Neural progenitor cell (in vitro differentiated cells): ENCODE measurements around the gene AK8. TPM values are rescaled to one million over a fixed set of nuclear protein-coding genes. Genes with fewer than 3 reads are reported as not detected.
A peak's percentile ranks its signal among the peaks of the same experiment; 100 is the strongest.

Experiments used
- DNase-seq: peaks from one replicate; pipeline ENCODE4 v3.0.0-alpha.2; 2016; ENCODE audit warnings: low spot score
- H2AFZ ChIP-seq: fragments of 200-600 bp; sonication (generic); replicated peaks from 2 replicates; pipeline ENCODE4 v1.6.1; 2016; ENCODE audit warnings: antibody characterized with exemption
- H3F3A ChIP-seq: fragments of 200-600 bp; sonication (generic); 2 replicates; pipeline ENCODE4 v1.6.1; 2016; ENCODE audit warnings: antibody characterized with exemption, low read depth
- H3K27ac ChIP-seq: fragments of 200-600 bp; sonication (generic); 2 replicates; pipeline ENCODE4 v1.5.1; 2016; ENCODE audit warnings: mild to moderate bottlenecking
- H3K27me3 ChIP-seq: fragments of 200-600 bp; sonication (generic); 2 replicates; pipeline ENCODE4 v1.6.1; 2016; ENCODE audit warnings: mild to moderate bottlenecking, moderate library complexity
- H3K36me3 ChIP-seq: fragments of 200-600 bp; sonication (generic); 2 replicates; pipeline ENCODE4 v1.5.1; 2016
- H3K4me1 ChIP-seq: fragments of 200-600 bp; sonication (generic); 2 replicates; pipeline ENCODE4 v1.6.1; 2016; ENCODE audit warnings: mixed run types
- H3K4me2 ChIP-seq: fragments of 200-600 bp; sonication (generic); 2 replicates; pipeline ENCODE4 v1.6.1; 2016
- H3K4me3 ChIP-seq: fragments of 200-600 bp; sonication (generic); 2 replicates; pipeline ENCODE4 v1.5.1; 2016
- H3K79me2 ChIP-seq: fragments of 200-600 bp; sonication (generic); 2 replicates; pipeline ENCODE4 v1.6.1; 2016; ENCODE audit warnings: low read depth
- H3K9ac ChIP-seq: fragments of 200-600 bp; sonication (generic); 2 replicates; pipeline ENCODE4 v1.6.1; 2016
- H3K9me3 ChIP-seq: fragments of 200-600 bp; sonication (generic); 2 replicates; pipeline ENCODE4 v1.5.1; 2016; ENCODE audit warnings: low read depth
- H4K20me1 ChIP-seq: fragments of 200-600 bp; sonication (generic); 2 replicates; pipeline ENCODE4 v1.6.1; 2016; ENCODE audit warnings: low read depth
- H3K27ac Mint-ChIP-seq: 3 replicates; pipeline ENCODE4 v1.8.0; 2021; ENCODE audit warnings: mixed read lengths
- H3K27me3 Mint-ChIP-seq: 2 replicates; pipeline ENCODE4 v1.8.0; 2022; ENCODE audit warnings: low read depth, mild to moderate bottlenecking, inconsistent platforms, moderate library complexity, mixed read lengths; ENCODE audit not compliant: insufficient read depth
- H3K36me3 Mint-ChIP-seq: 3 replicates; pipeline ENCODE4 v1.8.0; 2021; ENCODE audit warnings: mixed read lengths
- H3K4me1 Mint-ChIP-seq: 3 replicates; pipeline ENCODE4 v1.8.0; 2021; ENCODE audit warnings: mixed read lengths
- H3K4me3 Mint-ChIP-seq: 3 replicates; pipeline ENCODE4 v1.8.0; 2021; ENCODE audit warnings: mild to moderate bottlenecking, moderate library complexity, mixed read lengths
- H3K9me3 Mint-ChIP-seq: 3 replicates; pipeline ENCODE4 v1.8.0; 2020; ENCODE audit warnings: mixed read lengths
- CTCF ChIP-seq: fragments of 200-600 bp; sonication (generic); IDR thresholded peaks from 2 replicates; pipeline ENCODE4 v1.5.1; 2017; ENCODE audit warnings: antibody characterized with exemption, mild to moderate bottlenecking
- EZH2 ChIP-seq: fragments of 200-600 bp; sonication (generic); IDR thresholded peaks from 2 replicates; pipeline ENCODE4 v1.6.1; 2017; ENCODE audit warnings: antibody characterized with exemption, mild to moderate bottlenecking, moderate library complexity
- EZH2phosphoT487 ChIP-seq: fragments of 200-600 bp; sonication (generic); IDR thresholded peaks from 2 replicates; pipeline ENCODE4 v1.6.1; 2017; ENCODE audit warnings: antibody characterized with exemption
- total RNA-seq: library from RNA; depleted of rRNA; stranded (reverse); fragments of >200 nt; gene quantifications from 2 replicates; pipeline ENCODE4 v1.2.3, GENCODE V29; 2015; ENCODE audit warnings: low replicate concordance

AK8 gene
- total RNA-seq, 1 donor from 2014 or later, result 0.43 TPM

GRCh38 chr9:132846109-132846917 is 31.8 kb downstream of the AK8 start:
- Histone ChIP-seq H3K79me2 (no peaks in the 10 kb centered on the region), H3K27me3 (no peaks in the 10 kb centered on the region), H4K20me1 (no peaks in the 10 kb centered on the region), H3K4me1 (no peaks in the 10 kb centered on the region), H3F3A (no peaks in the 10 kb centered on the region), H3K36me3 (no peaks in the 10 kb centered on the region), H3K4me3 (no peak overlapping the region), H3K4me2 (no peak overlapping the region), H3K27ac (no peak overlapping the region), H2AFZ (no peak overlapping the region), H3K9me3 (no peaks in the 10 kb centered on the region), H3K9ac (no peak overlapping the region)
- TF ChIP-seq EZH2, result no peak
- TF ChIP-seq EZH2phosphoT487, result no peak
- Mint-ChIP-seq H3K36me3 (peaks cover 2% of the 10 kb centered on the region), H3K27ac (no peak overlapping the region), H3K4me3 (no peak overlapping the region), H3K27me3 (peaks cover under 1% of the 10 kb centered on the region), H3K9me3 (no peaks in the 10 kb centered on the region), H3K4me1 (peaks cover 10% of the 10 kb centered on the region)
- no peak for DNase-seq

GRCh38 chr9:132842124-132843044 is 35.7 kb downstream of the AK8 start:
- H3K27ac ChIP-seq, result no peak overlapping the region
- TF ChIP-seq CTCF (no peak), EZH2phosphoT487 (no peak), EZH2 (no peak)
- no peak overlapping the region for H3K9ac ChIP-seq
- no peak for DNase-seq
- no peak overlapping the region for H3K4me2 ChIP-seq
- no peak overlapping the region for H3K4me3 Mint-ChIP-seq
- no peak overlapping the region for H3K4me3 ChIP-seq
- H3K27me3 Mint-ChIP-seq, result peaks cover 4% of the 10 kb centered on the region
- H2AFZ ChIP-seq, result no peak overlapping the region
- no peaks in the 10 kb centered on the region for H3K9me3 ChIP-seq
- no peaks in the 10 kb centered on the region for H3K79me2 ChIP-seq
- no peaks in the 10 kb centered on the region for H3K9me3 Mint-ChIP-seq
- no peaks in the 10 kb centered on the region for H3K27me3 ChIP-seq
- peaks cover 15% of the 10 kb centered on the region for H3K4me1 Mint-ChIP-seq
- H4K20me1 ChIP-seq, result no peaks in the 10 kb centered on the region
- H3K36me3 ChIP-seq, result no peaks in the 10 kb centered on the region
- peak overlapping the region; percentile 83 for H3K27ac Mint-ChIP-seq
- no peaks in the 10 kb centered on the region for H3F3A ChIP-seq
- no peaks in the 10 kb centered on the region for H3K4me1 ChIP-seq
- peaks cover 2% of the 10 kb centered on the region for H3K36me3 Mint-ChIP-seq

- Histone ChIP-seq H2AFZ (no peak overlapping the region), H3K4me1 (no peaks in the 10 kb centered on the region), H3K9ac (no peak overlapping the region), H3K79me2 (no peaks in the 10 kb centered on the region), H3K36me3 (no peaks in the 10 kb centered on the region), H4K20me1 (no peaks in the 10 kb centered on the region), H3F3A (no peaks in the 10 kb centered on the region), H3K4me2 (no peak overlapping the region), H3K27ac (no peak overlapping the region), H3K27me3 (no peaks in the 10 kb centered on the region), H3K9me3 (no peaks in the 10 kb centered on the region), H3K4me3 (no peak overlapping the region)
- Mint-ChIP-seq H3K27me3 (peaks cover 6% of the 10 kb centered on the region), H3K9me3 (no peaks in the 10 kb centered on the region), H3K36me3 (peaks cover 2% of the 10 kb centered on the region), H3K4me3 (no peak overlapping the region), H3K27ac (no peak overlapping the region), H3K4me1 (peaks cover 14% of the 10 kb centered on the region)
- no peak for TF ChIP-seq EZH2
- no peak for TF ChIP-seq EZH2phosphoT487
- no peak for TF ChIP-seq CTCF
- DNase-seq, result no peak
Measured at GRCh38 chr9:132840980-132841379, 37.1 kb downstream of the AK8 start.
